H9 (cell line): Measurements from ENCODE around the gene P3H2. TPM values are rescaled to one million over a fixed set of nuclear protein-coding genes. Genes with fewer than 3 reads are reported as not detected.

Experiments used
- DNase-seq: peaks from one replicate; pipeline ENCODE4 v3.0.0-alpha.2; 2017
- H2AFZ ChIP-seq: one replicate; pipeline ENCODE4 v1.6.1; 2013; ENCODE audit warnings: mild to moderate bottlenecking, low read length, control low read depth, moderate library complexity
- H2AK5ac ChIP-seq: 2 replicates; pipeline ENCODE4 v1.6.1; 2013; ENCODE audit warnings: low read length, control low read depth, mixed read lengths; ENCODE audit not compliant: insufficient read length
- H2BK120ac ChIP-seq: one replicate; pipeline ENCODE4 v1.6.1; 2013; ENCODE audit warnings: low read depth, mild to moderate bottlenecking, low read length, control low read depth, inconsistent platforms; ENCODE audit not compliant: poor library complexity, severe bottlenecking
- H2BK12ac ChIP-seq: 2 replicates; pipeline ENCODE4 v1.6.1; 2013; ENCODE audit warnings: low read length, control low read depth, mixed read lengths, low read depth; ENCODE audit not compliant: insufficient read length
- H2BK15ac ChIP-seq: 2 replicates; pipeline ENCODE4 v1.6.1; 2013; ENCODE audit warnings: low read depth, low read length, control low read depth
- H2BK20ac ChIP-seq: one replicate; pipeline ENCODE4 v1.6.1; 2013; ENCODE audit warnings: low read depth, mild to moderate bottlenecking, low read length, control low read depth, inconsistent platforms; ENCODE audit not compliant: poor library complexity, severe bottlenecking
- H2BK5ac ChIP-seq: 2 replicates; pipeline ENCODE4 v1.6.1; 2013; ENCODE audit warnings: low read length, control low read depth, mixed read lengths; ENCODE audit not compliant: insufficient read length
- H3K14ac ChIP-seq: 2 replicates; pipeline ENCODE4 v1.6.1; 2013; ENCODE audit warnings: low read length, control low read depth; ENCODE audit not compliant: insufficient read depth
- H3K18ac ChIP-seq: 2 replicates; pipeline ENCODE4 v1.6.1; 2013; ENCODE audit warnings: low read depth, mild to moderate bottlenecking, mixed read lengths, low read length, control low read depth; ENCODE audit not compliant: insufficient read length
- H3K23ac ChIP-seq: 2 replicates; pipeline ENCODE4 v1.6.1; 2013; ENCODE audit warnings: low read length, control low read depth, mixed read lengths, low read depth; ENCODE audit not compliant: insufficient read length
- H3K23me2 ChIP-seq: 2 replicates; pipeline ENCODE4 v1.6.1; 2013; ENCODE audit warnings: low read depth, mild to moderate bottlenecking, mixed read lengths, low read length, control low read depth; ENCODE audit not compliant: insufficient read length, poor library complexity, severe bottlenecking
- H3K27ac ChIP-seq: 2 replicates; pipeline ENCODE4 v1.5.1; 2013; ENCODE audit warnings: low read length, control low read depth, mixed read lengths, low read depth; ENCODE audit not compliant: insufficient read length
- H3K27me3 ChIP-seq: 2 replicates; pipeline ENCODE4 v1.6.1; 2013; ENCODE audit warnings: low read length, control low read depth, inconsistent platforms; ENCODE audit not compliant: insufficient read depth
- H3K4ac ChIP-seq: 2 replicates; pipeline ENCODE4 v1.6.1; 2013; ENCODE audit warnings: low read depth, mild to moderate bottlenecking, control low read depth, inconsistent platforms, low read length, moderate library complexity
- H3K4me1 ChIP-seq: 2 replicates; pipeline ENCODE4 v1.6.1; 2013; ENCODE audit warnings: low read length, control low read depth, inconsistent platforms; ENCODE audit not compliant: insufficient read depth
- H3K4me2 ChIP-seq: 2 replicates; pipeline ENCODE4 v1.6.1; 2013; ENCODE audit warnings: low read length, control low read depth, mixed read lengths; ENCODE audit not compliant: insufficient read length, insufficient read depth
- H3K56ac ChIP-seq: 2 replicates; pipeline ENCODE4 v1.6.1; 2013; ENCODE audit warnings: low read depth, mild to moderate bottlenecking, mixed read lengths, low read length, control low read depth; ENCODE audit not compliant: insufficient read length
- H3K79me1 ChIP-seq: 2 replicates; pipeline ENCODE4 v1.6.1; 2013; ENCODE audit warnings: low read depth, mild to moderate bottlenecking, moderate library complexity, low read length, control low read depth, inconsistent platforms; ENCODE audit not compliant: insufficient read depth, poor library complexity, severe bottlenecking
- H3K79me2 ChIP-seq: 2 replicates; pipeline ENCODE4 v1.6.1; 2013; ENCODE audit warnings: low read length, control low read depth, inconsistent platforms; ENCODE audit not compliant: insufficient read depth
- H3K9ac ChIP-seq: 2 replicates; pipeline ENCODE4 v1.6.1; 2013; ENCODE audit warnings: low read length, control low read depth, mixed read lengths; ENCODE audit not compliant: insufficient read length; ENCODE audit errors: extremely low read depth
- H3K9me3 ChIP-seq: one replicate; pipeline ENCODE4 v1.6.1; 2013; ENCODE audit warnings: low read depth, low read length, inconsistent platforms; ENCODE audit not compliant: control insufficient read depth
- H3T11ph ChIP-seq: one replicate; pipeline ENCODE4 v1.6.1; 2013; ENCODE audit warnings: mild to moderate bottlenecking, low read length, control low read depth, inconsistent platforms
- H4K20me1 ChIP-seq: one replicate; pipeline ENCODE4 v1.6.1; 2013; ENCODE audit not compliant: control insufficient read depth, insufficient read length, insufficient read depth
- H4K5ac ChIP-seq: 2 replicates; pipeline ENCODE4 v1.6.1; 2013; ENCODE audit warnings: low read depth, mild to moderate bottlenecking, mixed read lengths, low read length, control low read depth; ENCODE audit not compliant: insufficient read length
- H4K8ac ChIP-seq: replicated peaks from 2 replicates; pipeline ENCODE4 v1.6.1; 2013; ENCODE audit warnings: low read length, control low read depth, mixed read lengths, low read depth; ENCODE audit not compliant: insufficient read length
- H4K91ac ChIP-seq: 2 replicates; pipeline ENCODE4 v1.6.1; 2013; ENCODE audit warnings: low read depth, mild to moderate bottlenecking, moderate library complexity, mixed read lengths, low read length, control low read depth; ENCODE audit not compliant: insufficient read length
- H3K27ac Mint-ChIP-seq, 3 experiments: 2 replicates in 2 of 3; 3 replicates in 1 of 3; pipeline ENCODE4 v1.8.0; 2020 to 2021; ENCODE audit warnings: mixed read lengths in 3 of 3, mild to moderate bottlenecking in 1 of 3, moderate library complexity in 1 of 3
- H3K27me3 Mint-ChIP-seq: 2 replicates; pipeline ENCODE4 v1.8.0; 2021; ENCODE audit warnings: low read depth, mild to moderate bottlenecking, moderate library complexity, mixed read lengths
- H3K36me3 Mint-ChIP-seq, 3 experiments: 2 replicates in 2 of 3; 3 replicates in 1 of 3; pipeline ENCODE4 v1.8.0; 2020 to 2021; ENCODE audit warnings: low read depth in 3 of 3, mixed read lengths in 3 of 3; ENCODE audit not compliant: insufficient read depth in 1 of 3
- H3K4me1 Mint-ChIP-seq, 2 experiments: 2 replicates each; pipeline ENCODE4 v1.8.0; 2020; ENCODE audit warnings: mixed read lengths in 2 of 2
- H3K4me3 Mint-ChIP-seq, 2 experiments: 2 replicates in 1 of 2; 3 replicates in 1 of 2; pipeline ENCODE4 v1.8.0; 2020 to 2021; ENCODE audit warnings: mild to moderate bottlenecking in 2 of 2, mixed read lengths in 2 of 2, moderate library complexity in 1 of 2
- H3K9me3 Mint-ChIP-seq, 2 experiments: 2 replicates in 1 of 2; 3 replicates in 1 of 2; pipeline ENCODE4 v1.8.0; 2020; ENCODE audit warnings: mild to moderate bottlenecking in 2 of 2, mixed read lengths in 2 of 2, moderate library complexity in 1 of 2
- CTCF ChIP-seq: fragments of 200-600 bp; sonication (generic); conservative IDR thresholded peaks from 3 replicates; pipeline ENCODE4 v1.8.0; 2021; ENCODE audit warnings: antibody characterized with exemption, mild to moderate bottlenecking
- total RNA-seq: library from RNA; stranded (reverse); gene quantifications from 2 replicates; pipeline ENCODE4 v1.2.1, GENCODE V29; 2021

The P3H2 gene
- total RNA-seq, 1 experiment from 2014 or later, result 41.5 TPM

- H3K27ac Mint-ChIP-seq, result no peak overlapping the region; a peak in 2 of 7 replicates
- no peak for DNase-seq
Measured at GRCh38 chr3:189981668-189982067, 139.0 kb downstream of the P3H2 start.

More at GRCh38 chr3:189981668-189982067, 139.0 kb downstream of the P3H2 start:
- Histone ChIP-seq H3K27ac (no peak overlapping the region), H4K20me1 (no peaks in the 10 kb centered on the region), H3K9me3 (no peaks in the 10 kb centered on the region), H3K56ac (no peak overlapping the region), H2BK12ac (no peak overlapping the region), H3K4me2 (no peak overlapping the region), H3K9ac (no peak overlapping the region), H2BK15ac (no peak overlapping the region), H3K4me1 (peaks cover 3% of the 10 kb centered on the region; the same call in 1 of the 2 replicates), H3K18ac (no peak overlapping the region), H3K23me2 (no peaks in the 10 kb centered on the region), H2AFZ (no peak overlapping the region), H2AK5ac (no peak overlapping the region), H2BK120ac (no peak overlapping the region), H4K91ac (no peak overlapping the region), H4K8ac (no peak overlapping the region), H3K79me2 (no peaks in the 10 kb centered on the region), H4K5ac (no peak overlapping the region), H3T11ph (no peak overlapping the region), H3K27me3 (no peaks in the 10 kb centered on the region), H2BK20ac (no peak overlapping the region), H2BK5ac (no peak overlapping the region), H3K4ac (no peak overlapping the region), H3K14ac (no peak overlapping the region), H3K79me1 (no peaks in the 10 kb centered on the region), H3K23ac (no peak overlapping the region)
- Mint-ChIP-seq H3K27me3 (peaks cover 1% of the 10 kb centered on the region; the same call in 1 of the 2 replicates), H3K9me3 (no peaks in the 10 kb centered on the region; a peak in 1 of 5 replicates), H3K4me3 (no peak overlapping the region), H3K4me1 (peaks cover 28 to 29% of the 10 kb centered on the region in 2 experiments), H3K36me3 (peaks cover 8 to 38% (median 29%) of the 10 kb centered on the region in 3 experiments)
- no peak for TF ChIP-seq CTCF
